A673 (cell line): ENCODE data around the gene ARHGEF39.

Experiments
- EZH2 ChIP-seq: fragments of 200-600 bp; sonication (generic); IDR thresholded peaks from 2 replicates; pipeline ENCODE4 v1.6.1; 2017; ENCODE audit warnings: borderline replicate concordance, low read depth, mild to moderate bottlenecking, mixed read lengths, antibody characterized with exemption, low read length; ENCODE audit not compliant: poor library complexity, severe bottlenecking
- TF ChIP-seq, protein P1 (sequence below): fragments of 300-800, 200-600 bp; sonication (generic); conservative IDR thresholded peaks from 2 replicates; pipeline ENCODE4 v1.5.1; 2017; ENCODE audit warnings: low read depth, mild to moderate bottlenecking, antibody characterized with exemption, low read length, moderate library complexity, mixed read lengths

DNA sequence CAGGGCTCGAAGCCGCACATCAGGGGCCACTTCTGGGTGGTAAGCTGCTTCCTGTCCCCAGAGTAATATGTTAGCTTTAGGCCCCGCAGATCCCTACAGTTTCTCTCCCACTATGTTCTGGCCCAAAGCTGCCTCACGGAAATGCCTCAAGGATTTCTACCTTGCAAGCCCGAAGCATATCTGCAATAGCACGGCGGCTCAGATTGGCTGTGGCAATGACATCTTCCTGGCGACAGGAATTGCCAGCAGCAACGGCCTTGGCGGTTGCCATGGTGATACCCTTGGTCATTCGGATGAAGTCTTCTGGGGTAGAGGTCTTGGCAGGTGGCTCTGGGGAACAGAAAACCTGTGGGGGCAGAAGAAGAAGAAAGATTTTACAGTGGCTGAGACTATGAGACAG, 35.0 kb upstream of the ARHGEF39 start:
- TF ChIP-seq, protein P1, sequence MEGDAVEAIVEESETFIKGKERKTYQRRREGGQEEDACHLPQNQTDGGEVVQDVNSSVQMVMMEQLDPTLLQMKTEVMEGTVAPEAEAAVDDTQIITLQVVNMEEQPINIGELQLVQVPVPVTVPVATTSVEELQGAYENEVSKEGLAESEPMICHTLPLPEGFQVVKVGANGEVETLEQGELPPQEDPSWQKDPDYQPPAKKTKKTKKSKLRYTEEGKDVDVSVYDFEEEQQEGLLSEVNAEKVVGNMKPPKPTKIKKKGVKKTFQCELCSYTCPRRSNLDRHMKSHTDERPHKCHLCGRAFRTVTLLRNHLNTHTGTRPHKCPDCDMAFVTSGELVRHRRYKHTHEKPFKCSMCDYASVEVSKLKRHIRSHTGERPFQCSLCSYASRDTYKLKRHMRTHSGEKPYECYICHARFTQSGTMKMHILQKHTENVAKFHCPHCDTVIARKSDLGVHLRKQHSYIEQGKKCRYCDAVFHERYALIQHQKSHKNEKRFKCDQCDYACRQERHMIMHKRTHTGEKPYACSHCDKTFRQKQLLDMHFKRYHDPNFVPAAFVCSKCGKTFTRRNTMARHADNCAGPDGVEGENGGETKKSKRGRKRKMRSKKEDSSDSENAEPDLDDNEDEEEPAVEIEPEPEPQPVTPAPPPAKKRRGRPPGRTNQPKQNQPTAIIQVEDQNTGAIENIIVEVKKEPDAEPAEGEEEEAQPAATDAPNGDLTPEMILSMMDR, result no peak
- no peak for TF ChIP-seq EZH2
